ENCODE data around the gene ANKRD11. TPM values are rescaled to one million over a fixed set of nuclear protein-coding genes. Genes with fewer than 3 reads are reported as not detected.

ANKRD11 gene
- total RNA-seq, 4 donors from 2014 or later: 75.6 to 183 (median 108) TPM

DNA sequence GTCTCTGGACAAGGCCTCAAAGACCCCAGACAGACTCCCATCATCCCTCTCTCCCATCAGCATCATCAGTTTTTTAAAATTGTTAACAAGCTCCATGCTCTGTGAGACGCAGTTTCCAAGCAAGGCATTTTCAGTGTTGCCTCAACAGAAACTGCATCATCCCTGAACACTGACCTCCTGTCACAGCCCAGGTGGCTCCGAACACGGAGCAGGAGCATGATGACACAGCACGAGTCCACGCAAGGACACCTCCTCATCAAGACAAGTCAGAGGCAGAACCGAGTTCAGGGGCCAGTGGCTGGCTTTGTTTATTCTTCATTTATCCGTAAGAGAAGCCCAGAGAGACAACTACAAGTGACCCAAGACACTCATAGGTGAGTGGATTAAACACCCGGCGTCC, 91.4 kb downstream of the ANKRD11 start:
- DNase-seq (ENCODE audit: low spot score in 2 of 2): no peak
- intact Hi-C loops (cut with DNase I; ENCODE audit: low total_unique reads): no loop called here
- no peak overlapping the region for H3K4me3 ChIP-seq (ENCODE audit: low read depth, poor library complexity, severe bottlenecking)
- no peak for TF ChIP-seq POLR2A (IDR thresholded peaks at IDR 0.05)
- TF ChIP-seq, protein P1, sequence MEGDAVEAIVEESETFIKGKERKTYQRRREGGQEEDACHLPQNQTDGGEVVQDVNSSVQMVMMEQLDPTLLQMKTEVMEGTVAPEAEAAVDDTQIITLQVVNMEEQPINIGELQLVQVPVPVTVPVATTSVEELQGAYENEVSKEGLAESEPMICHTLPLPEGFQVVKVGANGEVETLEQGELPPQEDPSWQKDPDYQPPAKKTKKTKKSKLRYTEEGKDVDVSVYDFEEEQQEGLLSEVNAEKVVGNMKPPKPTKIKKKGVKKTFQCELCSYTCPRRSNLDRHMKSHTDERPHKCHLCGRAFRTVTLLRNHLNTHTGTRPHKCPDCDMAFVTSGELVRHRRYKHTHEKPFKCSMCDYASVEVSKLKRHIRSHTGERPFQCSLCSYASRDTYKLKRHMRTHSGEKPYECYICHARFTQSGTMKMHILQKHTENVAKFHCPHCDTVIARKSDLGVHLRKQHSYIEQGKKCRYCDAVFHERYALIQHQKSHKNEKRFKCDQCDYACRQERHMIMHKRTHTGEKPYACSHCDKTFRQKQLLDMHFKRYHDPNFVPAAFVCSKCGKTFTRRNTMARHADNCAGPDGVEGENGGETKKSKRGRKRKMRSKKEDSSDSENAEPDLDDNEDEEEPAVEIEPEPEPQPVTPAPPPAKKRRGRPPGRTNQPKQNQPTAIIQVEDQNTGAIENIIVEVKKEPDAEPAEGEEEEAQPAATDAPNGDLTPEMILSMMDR (IDR thresholded peaks at IDR 0.05): no peak
- 85 to 89% methylated on average over 9 of the region's 9 CpGs for WGBS, 2 donors

DNA sequence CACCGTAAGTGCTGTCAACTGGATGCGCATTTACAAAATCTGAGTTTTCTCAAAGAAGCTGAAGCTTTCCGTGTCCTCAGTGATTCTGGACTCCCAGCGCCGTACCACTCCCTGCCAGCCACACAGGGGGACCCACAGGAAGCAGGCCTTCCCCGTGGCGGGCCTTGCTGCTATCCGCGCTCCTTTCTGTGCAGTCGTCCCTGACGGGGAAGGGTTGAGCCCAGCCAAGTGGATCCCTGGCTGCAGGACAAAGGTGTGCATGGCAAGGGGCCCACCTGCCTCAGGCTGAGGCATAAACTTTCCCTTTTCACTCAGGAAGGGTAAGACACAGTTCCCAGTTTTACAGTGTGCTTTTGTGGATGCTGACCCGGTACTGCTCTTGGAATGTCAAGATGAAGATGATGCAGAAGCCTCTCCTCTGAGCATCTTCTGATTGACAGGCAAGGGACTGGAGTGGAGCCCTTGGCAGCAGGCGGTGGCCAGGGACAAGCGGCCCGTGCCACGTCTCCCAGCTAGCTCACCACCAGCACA, 93.0 kb downstream of the ANKRD11 start:
- no peak for TF ChIP-seq POLR2A (IDR thresholded peaks at IDR 0.05)
- TF ChIP-seq, protein P1 (IDR thresholded peaks at IDR 0.05): no peak
- no peak for DNase-seq (ENCODE audit: low spot score in 2 of 2)
- intact Hi-C loops (cut with DNase I; ENCODE audit: low total_unique reads): no loop called here
- H3K4me3 ChIP-seq (ENCODE audit: low read depth, poor library complexity, severe bottlenecking): no peak overlapping the region
- WGBS, 2 donors: 69 to 71% methylated on average over 14 to 15 of the region's 16 CpGs

DNA sequence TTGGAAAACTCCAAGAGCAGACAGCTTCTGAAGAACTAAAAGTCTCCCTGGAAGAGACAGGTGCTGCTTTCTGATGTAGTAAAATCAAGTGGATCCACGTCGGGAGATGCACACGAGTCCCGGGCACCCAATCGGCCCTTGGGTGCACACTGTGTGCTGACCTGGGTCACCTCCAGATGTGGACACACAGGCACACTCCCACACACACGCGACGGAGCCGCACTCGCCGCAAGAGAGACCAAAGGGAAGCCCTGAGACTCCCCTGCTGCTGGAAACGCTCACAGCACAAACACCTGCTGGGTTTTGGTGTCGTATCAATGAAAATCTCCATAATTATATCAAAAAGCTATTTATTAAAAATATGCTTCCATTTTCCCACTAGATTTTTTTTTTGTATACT, 94.2 kb downstream of the ANKRD11 start:
- no peak overlapping the region for H3K4me3 ChIP-seq (ENCODE audit: low read depth, poor library complexity, severe bottlenecking)
- 89 to 92% methylated on average over 13 of the region's 13 CpGs for WGBS, 2 donors
- intact Hi-C loops (cut with DNase I; ENCODE audit: low total_unique reads): no loop called here
- TF ChIP-seq, protein P1 (IDR thresholded peaks at IDR 0.05): no peak
- no peak for TF ChIP-seq POLR2A (IDR thresholded peaks at IDR 0.05)
- DNase-seq (ENCODE audit: low spot score in 2 of 2): no peak

DNA sequence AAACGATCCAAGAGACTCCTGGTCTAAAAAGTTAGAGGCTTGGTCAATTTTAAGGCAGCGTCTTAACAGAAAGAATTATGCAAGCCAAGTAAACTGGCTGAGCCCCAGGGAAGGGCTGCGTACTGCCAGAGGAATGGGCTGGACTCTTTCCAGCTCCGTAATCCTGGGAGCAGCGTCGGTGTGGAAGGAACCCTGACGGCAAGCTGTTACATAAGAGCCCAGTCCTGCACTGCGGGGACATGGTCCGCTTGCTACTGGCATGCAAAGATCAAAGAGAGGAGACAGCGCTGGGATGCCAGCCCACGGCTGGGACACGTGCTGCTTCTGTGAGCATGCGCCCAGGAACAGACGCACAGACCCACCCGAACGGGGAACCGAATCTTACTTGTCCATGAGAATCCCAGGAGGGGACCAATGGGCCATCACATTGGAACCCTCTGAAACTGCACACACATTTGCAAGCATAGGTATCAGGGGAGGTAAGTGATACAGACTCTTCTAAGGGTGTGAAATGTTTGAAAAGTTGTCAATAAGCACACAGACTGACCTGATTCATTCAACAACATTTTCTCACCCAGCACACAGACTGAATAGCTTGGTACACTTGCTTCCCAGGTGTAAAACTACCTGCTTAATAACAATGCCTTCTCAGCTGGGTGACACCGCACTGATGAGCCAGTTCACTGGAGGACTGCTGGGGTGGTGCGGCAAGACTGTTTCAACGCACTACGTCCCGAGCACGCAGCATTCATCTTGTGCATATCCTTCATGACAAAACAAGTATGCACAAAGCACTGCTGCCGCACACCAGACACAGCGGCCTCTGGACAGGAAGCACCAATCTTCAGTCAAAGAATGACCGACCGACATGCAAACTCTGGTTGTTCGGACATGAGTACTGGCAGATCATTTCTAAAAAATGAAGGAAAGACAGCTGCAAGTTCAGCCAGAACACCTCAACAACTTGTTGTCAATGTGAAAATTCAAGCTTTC, 94.9 kb downstream of the ANKRD11 start:
- WGBS, 2 donors: 41 to 43% methylated on average over 28 of the region's 28 CpGs
- intact Hi-C loops (cut with DNase I; ENCODE audit: low total_unique reads): no loop called here
- DNase-seq (ENCODE audit: low spot score in 2 of 2): peak; percentile 88 to 96
- H3K4me3 ChIP-seq (ENCODE audit: low read depth, poor library complexity, severe bottlenecking): no peak overlapping the region
- TF ChIP-seq, protein P1 (IDR thresholded peaks at IDR 0.05): peak in 1 of 3 donors; percentile 29
- no peak for TF ChIP-seq POLR2A (IDR thresholded peaks at IDR 0.05)

DNA sequence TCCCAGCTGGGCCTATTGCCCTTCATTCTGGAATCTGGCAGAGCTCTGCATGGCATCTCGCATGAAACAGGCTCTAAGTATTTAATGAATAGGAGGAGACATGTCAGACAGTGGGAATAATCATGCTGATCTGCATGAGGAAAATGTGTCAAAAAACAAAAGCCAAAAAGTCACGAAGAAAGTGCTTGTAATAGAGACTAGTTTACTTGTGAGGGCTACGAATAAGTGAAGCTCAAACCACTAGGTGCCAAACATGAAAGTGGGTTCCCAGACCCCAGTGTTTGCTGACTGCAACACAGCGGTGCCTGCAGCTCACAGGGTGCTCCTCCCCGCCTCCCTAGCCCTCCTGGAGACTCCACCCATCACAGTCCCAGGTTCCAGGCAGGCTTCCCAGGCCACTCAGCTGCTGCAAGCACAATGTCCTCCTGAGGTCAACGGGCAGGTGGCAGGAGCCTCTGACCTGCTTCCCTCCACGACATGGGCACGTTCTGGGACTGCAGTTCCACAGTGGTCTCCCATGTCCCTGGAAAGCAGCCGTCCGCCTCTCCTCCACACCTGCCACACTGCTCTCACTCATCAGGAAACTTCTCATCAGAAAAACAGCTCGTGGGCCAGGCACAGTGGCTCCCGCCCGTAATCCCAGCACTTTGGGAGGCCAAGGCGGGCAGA, 96.5 kb downstream of the ANKRD11 start:
- TF ChIP-seq, protein P1 (IDR thresholded peaks at IDR 0.05): no peak
- no peak for TF ChIP-seq POLR2A (IDR thresholded peaks at IDR 0.05)
- DNase-seq (ENCODE audit: low spot score in 2 of 2): no peak
- intact Hi-C loops (cut with DNase I; ENCODE audit: low total_unique reads): no loop called here
- no peak overlapping the region for H3K4me3 ChIP-seq (ENCODE audit: low read depth, poor library complexity, severe bottlenecking)
- 68 to 70% methylated on average over 14 of the region's 14 CpGs for WGBS, 2 donors
